HG02938 (cell line): Measurements from ENCODE around the gene SCEL.

ENCODE experiments used
- ATAC-seq: cut with Tn5 transposase; IDR thresholded peaks from one replicate; pipeline ENCODE4 v1.9.1; 2021; ENCODE audit warnings: mild to moderate bottlenecking, moderate library complexity; ENCODE audit not compliant: unreplicated experiment

SCEL gene

DNA sequence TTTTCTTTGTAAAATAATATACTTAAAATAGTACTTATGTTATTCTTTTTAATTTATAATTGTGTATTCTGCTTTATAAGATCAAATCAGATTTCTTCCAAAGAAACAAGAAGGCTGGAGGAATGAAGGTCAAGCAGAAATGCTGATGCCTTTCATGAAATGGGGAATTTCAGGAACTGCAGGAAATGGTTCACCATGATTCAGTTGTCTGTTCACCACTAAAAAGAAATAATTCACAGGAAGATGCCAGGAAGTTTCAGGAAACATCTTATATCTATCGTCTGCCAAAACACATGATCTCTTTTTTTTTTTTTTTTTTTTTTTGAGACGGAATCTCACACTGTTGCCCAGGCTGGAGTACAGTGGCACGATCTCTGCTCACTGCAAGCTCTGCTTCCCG is 15.7 kb upstream of the SCEL start:
- ATAC-seq, result no peak

DNA sequence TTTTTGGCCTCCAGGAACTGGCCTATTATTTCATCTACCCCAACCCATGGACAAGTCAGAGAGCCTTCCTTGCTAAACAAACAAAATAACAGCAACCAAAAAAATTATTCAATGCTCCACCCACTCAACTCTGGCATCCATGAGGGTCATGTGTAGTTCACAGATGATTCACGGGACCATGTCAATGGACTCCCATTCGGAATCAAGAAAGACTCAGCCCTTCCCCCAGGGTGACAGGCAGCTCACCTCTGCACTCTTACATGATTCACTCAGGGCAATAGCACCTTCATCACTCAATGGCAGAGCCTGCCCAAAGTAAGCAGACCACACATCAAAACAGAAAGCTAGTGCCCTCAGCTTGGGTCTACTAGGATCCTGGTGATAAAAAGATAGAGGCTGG is 14.3 kb upstream of the SCEL start:
- no peak for ATAC-seq

GRCh38 chr13:77521595-77522367 is 13.7 kb upstream of the SCEL start:
- no peak for ATAC-seq

- no peak for ATAC-seq
Measured at GRCh38 chr13:77522444-77522843, 13.1 kb upstream of the SCEL start.

DNA sequence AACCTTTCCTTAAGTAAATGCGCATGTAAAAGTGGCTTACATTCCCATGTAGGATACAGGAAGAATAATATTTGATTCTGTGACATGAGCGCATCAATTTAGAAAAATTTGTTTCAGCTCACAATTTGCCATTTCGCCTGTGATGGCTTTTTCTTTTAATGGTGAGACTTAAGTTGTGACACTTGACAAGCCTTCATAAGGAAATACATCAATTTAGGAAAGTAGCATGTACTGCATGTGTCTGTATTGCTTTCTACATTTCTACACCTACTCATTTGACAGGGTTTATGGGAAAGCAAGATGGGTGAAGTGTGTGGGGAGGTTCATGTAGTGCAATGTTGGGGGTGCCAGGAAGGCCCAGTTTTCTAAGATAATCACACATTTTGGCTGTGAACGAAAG is 12.1 kb upstream of the SCEL start:
- ATAC-seq, result no peak

DNA sequence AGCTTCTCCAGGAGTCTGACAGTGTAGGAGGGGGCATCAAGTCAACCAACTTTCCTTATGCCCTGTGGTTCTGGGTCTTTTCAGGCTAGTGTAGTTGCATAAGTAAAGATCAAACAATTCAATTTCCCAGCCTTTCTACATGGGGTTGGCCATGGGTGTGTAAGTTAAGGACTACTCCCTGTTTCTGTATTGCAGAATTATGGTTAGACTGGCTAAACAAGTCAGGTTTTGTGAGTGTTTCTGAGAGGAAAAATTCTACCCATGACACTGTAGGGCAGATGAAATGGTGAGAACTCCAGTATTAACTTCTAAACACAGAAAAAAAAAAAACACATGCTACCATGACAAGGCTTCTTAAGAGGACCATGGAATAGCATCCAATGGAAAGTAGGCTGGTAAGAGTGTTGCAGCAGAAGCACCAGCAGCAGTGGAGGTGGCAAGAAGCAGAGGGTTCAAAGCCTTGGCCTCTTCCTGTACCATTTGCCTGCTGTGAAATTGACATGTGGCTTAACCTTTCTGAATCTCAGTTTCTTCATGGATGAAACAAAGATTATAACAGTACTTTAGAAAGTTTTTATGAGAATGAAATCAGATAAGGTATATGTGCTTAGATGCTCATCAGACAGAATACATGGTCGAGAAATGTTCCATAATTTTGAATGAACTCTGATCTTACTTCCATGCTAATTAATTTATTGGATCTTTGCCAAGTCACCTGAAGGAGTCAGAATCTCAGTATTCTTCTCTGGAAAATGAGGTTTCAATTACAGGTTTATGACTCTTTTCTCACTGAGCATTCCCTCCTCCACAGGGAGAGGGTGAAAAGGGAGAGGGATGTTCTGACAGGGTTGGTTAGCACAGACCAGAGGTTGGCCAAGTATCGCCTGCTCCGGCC is 11.4 kb upstream of the SCEL start:
- no peak for ATAC-seq

DNA sequence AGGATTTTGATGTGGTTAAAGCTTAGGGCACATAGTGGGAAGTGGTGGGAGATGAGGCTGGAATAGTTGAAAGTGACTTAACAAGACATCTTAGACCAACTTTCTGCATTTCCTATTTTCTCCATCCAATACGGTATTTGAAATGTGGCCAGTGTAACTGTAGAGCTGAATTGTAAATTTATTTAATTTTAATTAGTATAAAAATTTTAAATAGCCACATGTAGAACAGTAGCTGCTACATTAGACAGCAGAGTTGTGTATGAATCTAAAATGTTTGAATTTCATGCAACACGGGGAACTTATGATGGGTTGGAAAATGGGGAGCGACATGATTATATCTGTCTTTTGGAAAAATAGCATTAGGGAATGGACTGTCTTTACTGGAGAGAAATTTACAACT is 7.1 kb upstream of the SCEL start:
- ATAC-seq, result no peak

GRCh38 chr13:77528834-77529500 is 6.5 kb upstream of the SCEL start:
- ATAC-seq, result peak; percentile 85

GRCh38 chr13:77529501-77529840 is 6.0 kb upstream of the SCEL start:
- ATAC-seq, result no peak

GRCh38 chr13:77530875-77531274 is 4.6 kb upstream of the SCEL start:
- ATAC-seq, result no peak

DNA sequence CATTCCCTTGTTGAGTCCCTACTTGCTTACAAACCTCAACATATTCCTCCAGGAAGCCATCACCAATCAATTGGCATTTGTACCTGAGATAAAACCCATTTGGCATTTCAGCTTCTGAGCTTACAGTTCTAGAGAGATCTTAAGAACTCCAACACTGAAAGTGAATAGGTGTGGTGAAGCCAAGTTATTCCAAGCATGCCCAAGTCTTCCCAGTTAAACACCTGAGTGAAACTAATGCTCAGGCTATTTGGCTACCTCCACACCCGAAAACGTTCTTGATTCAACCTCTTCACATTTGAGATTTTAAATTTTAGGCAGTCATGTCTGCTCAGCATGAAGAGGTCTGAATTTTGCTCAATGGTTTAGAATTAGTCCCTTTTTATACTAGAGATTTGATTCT is 2.5 kb upstream of the SCEL start:
- no peak for ATAC-seq

GRCh38 chr13:77533875-77534788 is 1.4 kb upstream of the SCEL start:
- ATAC-seq, result no peak

DNA sequence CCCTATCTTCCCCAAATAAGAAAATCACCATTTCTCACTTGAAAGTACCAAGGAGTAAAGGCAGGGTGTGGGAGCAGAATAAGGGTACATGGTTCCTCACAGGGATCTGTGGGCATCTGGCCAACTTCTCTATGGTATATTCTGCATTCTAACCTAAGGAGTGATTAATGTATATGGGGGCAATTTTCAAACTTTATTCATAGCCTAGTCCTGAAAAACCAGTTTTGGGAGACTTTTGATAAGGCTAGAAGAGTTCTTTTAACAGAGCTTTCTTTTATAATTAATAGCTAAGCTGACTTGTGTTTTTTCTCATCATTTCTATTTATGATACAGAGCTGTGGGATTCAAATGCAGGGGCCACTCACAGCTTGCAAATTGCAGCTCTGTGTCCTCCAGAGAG is 852 bp downstream of the SCEL start:
- no peak for ATAC-seq

GRCh38 chr13:77537289-77537919 is 1.9 kb downstream of the SCEL start:
- ATAC-seq, result no peak

DNA sequence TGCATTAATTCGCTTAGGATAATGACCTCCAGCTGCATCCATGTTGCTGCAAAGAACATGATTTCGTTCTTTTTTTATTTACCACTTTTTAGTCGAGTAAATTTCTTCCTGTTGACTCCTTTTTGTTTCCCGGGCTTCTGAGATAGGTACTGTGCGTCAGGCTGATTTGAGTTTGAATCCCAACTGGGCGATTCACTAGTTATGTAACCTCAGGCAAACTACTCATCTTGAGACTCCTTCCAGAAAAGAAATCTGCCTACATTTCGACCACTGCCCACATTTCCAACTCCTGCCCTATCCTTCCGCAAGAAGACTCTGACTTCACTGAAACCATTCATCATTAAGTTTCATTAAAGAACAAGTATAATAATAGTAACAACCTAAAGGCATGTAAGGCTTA is 8.2 kb downstream of the SCEL start:
- ATAC-seq, result no peak

DNA sequence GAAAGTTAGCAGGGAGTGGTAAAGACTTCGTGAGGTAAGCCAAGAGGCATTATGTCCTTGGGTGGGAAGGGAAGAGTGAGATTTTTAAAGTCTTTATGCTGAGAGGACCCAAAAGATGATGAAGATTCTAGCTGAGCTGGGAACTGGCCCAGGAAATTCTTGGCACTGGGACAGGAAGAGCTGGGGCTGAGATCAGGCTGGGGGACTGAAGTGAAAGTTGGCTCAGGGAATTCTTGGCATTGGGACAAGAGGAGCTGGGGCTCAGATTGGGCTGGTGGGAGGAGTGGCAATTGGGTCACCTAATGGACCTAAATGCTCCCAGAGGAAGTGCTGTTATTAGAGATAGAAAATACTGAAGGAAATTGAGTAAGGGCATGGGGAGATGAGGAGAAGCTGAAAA is 8.8 kb downstream of the SCEL start:
- no peak for ATAC-seq

GRCh38 chr13:77544758-77545338 is 9.3 kb downstream of the SCEL start:
- peak; percentile 43 for ATAC-seq

- no peak for ATAC-seq
Measured at GRCh38 chr13:77545626-77546412, 10.3 kb downstream of the SCEL start.

DNA sequence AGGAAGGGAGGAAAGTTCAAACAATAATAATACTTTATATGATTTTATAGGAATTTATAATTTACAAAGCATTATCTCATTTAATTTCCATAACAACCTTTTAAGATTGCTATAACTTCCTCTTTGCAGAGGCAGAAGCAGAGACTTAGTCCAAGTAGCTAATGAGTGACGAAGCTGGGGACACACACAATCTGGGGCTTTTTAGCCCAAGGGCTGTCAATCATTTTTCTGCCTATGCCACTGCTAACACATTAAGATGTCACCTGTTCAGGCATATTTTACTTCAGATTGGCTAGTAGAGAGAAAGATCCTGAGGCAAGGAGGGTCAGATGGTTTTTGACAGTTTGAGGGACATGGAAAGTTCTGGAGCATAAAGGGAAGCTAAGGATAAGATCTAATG is 12.6 kb downstream of the SCEL start:
- ATAC-seq, result peak; percentile 92
